HG02759 (cell line): ENCODE measurements around the gene OGFRL1.

Source experiments
- ATAC-seq: cut with Tn5 transposase; IDR thresholded peaks from one replicate; pipeline ENCODE4 v1.9.1; 2021; ENCODE audit warnings: mild to moderate bottlenecking, moderate library complexity; ENCODE audit not compliant: unreplicated experiment

OGFRL1 gene

DNA sequence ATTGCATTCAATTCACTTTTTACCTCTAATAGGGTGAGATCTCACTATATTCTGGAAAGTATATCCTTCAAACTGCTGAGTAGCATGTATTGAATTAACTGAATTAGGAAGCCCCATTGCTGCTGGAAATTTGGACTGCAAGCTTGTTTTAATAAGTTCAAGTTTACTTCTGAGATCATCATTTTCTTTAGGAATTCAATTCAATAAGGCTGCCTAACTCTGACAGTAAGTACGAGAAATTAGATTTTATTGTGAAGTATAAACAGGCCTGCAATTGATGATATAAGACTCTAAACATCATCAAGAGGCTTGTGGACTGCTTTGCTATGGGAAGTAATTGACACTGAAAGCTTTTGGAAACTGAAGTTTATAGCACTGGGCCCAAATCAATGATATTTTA lies 44.4 kb downstream of the OGFRL1 start:
- ATAC-seq, result no peak

DNA sequence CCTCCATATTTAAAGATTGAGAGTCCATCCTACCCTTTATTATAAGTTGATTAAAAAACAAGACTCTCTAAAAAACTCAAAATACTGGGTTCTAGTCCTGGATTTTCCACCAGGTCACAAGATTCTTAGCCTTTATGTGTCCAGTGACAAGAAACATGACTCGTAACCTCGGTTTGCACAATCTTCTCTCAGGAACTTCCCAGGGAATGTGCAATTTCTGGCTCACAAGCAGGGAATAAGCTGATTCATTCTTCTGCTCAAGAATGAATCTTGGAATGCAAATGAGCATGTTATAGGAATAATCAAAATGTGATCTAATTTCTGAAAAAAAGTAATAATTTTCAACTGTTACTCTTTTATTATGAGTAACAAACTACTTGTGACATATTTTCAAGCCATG lies 45.1 kb downstream of the OGFRL1 start:
- ATAC-seq, result no peak

DNA sequence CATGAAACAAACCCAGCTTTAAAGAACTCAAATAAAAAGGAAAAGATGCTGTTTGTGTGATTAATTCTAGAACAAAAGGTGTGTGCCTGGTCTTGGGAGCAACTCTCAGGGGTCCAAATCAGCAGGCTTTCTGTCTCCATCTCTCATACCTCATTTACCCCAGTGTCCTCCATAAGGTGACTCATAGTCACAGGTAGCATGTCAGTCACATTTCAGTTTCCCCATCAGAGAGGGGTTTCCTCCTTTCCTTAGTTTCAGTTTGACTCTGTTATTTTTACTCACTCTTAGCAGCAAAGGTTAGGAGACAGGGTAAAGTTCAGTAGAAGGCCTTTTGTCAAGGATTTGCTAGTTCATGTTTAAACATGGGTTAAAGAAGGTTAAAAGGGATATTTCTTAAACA lies 46.2 kb downstream of the OGFRL1 start:
- peak; percentile 74 for ATAC-seq

DNA sequence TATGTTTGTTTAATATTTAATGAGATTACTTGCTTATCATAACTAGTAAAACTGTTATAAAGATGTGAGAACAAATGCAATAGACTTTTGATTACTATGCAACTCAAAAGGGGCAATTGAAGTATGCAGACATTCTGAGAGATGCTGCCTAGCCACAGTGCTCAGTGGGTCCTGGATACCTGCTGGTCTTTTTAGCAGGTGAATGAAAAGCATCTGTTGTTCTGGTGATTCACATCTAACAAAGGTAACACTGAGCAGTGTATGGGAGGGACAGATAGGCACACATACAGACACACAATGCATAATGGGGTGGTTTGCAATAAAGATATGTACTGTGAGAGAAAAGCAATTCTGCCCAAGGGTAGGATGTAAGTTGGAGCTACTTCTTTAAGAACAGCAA lies 46.9 kb downstream of the OGFRL1 start:
- no peak for ATAC-seq

DNA sequence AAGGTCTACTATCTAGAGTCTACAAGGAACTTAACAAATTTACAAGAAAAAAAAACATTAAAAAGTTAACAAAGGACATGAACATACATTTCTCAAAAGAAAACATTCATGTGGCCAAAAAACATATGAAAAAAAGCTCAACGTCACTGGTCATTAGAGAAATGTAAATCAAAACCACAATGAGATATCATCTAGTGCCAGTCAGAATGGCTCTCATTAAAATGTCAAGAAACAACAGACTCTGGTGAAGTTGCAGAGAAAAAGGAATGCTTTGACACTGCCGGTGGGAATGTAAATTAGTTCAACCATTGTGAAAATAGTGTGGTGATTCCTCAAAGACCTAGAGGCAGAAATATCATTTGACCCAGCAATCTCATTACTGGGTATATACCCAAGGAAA lies 48.3 kb downstream of the OGFRL1 start:
- ATAC-seq, result no peak

DNA sequence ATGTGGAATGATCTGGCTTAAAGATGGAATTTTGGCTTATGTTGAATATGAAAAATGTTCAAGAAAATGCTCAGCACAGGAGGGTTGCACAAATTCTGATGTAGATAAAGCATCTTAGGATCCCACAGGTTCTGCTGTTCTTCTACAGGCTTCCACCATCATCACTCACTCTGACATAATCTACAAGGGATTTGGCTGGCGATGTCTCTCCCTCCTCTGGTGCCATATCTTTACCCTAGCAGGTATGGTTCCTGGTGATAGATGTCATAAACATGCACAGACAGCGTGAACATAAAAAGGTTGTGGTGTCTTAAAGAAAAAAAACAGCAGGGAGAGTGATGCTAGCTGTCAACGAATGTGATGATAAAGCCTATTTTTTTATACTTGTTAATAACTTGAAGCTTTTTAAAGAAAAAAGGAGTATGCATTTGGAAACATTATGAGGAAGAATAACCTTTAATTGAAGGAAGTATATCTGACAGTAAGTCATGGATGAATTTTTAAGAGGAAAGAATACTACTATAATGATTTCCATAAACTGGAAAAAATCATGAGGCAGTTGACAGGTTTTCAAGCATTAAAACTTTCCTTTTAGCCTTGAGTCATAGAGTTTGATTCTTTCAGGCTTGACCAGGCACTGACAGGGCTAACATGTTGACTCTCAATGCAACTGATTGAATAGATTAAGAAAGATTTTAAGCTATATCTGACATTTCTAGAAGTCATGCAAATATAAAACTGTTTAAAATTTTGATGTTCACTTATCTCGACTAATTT lies 50.1 kb downstream of the OGFRL1 start:
- no peak for ATAC-seq

DNA sequence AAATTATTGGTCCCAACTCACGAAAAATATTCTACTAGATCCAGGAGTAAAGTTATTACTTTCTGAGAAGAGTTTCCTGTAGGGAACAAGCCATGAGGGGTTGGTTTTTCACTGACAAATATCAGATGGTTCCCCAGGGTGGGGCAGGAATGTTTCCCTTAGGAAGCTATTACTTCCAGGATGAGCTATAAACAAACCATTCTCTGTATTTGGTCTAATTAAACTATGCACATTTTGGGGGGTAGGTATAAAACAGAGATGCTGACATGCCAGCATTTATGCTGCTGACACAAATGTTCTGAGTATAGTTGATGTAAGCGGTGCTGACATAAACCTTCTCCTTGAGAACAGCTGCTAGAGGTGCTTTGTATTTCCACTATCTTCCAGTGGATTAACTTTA lies 54.2 kb downstream of the OGFRL1 start:
- ATAC-seq, result no peak

DNA sequence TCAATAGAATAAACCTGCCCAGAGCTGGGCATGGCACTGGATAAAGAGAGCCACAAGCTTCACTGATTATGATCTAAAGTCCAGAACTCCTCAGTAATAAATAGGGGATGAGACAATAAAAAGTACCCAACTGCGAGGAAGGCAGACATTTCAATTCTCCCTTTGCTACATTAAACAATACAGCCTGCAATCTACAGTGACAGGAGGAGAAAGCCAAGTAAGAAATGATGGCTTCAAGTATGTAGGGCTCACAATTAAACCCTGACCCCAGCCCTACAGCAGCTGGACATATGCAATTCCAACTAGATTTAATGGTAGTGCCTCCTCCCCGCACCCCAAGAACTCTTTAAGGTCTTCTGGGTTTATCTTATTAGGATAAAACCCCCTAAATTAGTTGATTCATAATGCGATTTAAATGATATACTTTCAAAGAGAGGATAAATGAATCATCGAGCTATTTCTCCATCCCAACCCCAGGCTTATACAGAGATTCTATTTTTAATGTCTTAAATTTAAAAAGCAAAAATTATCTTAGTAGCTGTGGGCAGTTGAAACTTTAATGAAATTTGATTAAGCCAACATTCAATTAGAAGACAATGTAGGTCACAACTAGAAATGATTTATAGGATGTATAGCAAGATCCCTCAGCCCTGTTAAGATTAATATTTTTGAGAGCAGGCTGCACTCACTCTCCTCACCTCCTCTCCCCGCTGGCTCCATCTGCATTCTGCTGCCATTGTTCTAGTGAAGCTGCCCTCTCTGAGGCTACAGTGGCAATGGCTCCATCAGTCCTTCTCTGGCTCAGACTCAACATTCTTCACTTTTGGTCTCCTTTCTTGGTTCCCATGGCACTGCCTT lies 57.1 kb downstream of the OGFRL1 start:
- no peak for ATAC-seq

DNA sequence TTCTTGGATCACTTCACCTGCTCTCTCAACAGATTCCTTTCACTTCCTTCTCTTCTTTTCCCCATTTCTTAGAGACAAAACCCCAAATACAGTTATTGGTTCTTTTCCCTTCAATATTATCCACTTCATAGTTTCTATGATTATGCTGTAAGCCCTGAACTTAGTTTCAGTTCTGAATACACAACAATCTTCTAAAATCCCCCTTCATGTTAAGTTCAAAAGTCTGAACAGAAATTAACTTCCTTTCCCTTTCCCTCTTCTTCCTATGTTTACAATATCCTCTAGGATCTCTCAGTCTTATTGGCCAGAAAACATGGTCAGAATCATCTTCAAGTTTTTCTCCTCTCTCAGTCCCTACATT lies 57.7 kb downstream of the OGFRL1 start:
- no peak for ATAC-seq

DNA sequence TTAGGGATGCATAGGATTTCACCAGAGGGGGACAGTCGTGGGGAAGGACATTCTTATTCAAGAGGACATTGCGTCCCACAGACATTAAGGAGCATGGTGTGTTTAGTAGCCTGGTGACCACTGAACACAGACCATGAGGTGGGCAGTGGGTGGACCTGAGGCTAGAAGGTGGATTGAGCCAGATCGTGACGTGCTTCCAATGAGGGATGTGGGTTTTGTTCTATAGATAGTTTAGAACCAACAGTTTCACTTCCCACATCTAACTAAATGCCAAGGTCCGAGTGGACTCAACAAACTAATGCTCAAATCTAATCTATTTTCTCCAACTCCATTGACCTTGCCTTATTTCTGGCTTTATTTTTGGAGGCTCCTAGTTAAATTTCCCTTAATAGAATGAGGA lies 58.5 kb downstream of the OGFRL1 start:
- ATAC-seq, result no peak

DNA sequence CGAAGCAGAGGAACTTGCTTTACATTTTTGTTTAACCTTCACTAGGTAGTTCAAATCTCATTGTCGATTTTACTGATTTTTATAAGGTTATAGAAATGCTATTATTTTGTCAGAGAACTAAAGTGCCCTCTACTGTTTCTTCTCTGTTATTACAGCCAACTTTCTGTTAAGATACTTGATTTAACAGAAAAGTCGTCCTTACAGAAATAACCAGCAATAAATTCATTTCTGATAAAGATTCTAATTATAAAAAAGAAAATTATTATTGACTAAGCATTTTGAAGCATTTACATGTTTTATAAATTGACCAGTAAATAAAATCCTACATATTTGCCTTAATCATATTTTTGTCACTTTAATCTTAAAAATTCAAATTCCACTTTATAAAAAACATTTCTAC lies 60.8 kb downstream of the OGFRL1 start:
- no peak for ATAC-seq

DNA sequence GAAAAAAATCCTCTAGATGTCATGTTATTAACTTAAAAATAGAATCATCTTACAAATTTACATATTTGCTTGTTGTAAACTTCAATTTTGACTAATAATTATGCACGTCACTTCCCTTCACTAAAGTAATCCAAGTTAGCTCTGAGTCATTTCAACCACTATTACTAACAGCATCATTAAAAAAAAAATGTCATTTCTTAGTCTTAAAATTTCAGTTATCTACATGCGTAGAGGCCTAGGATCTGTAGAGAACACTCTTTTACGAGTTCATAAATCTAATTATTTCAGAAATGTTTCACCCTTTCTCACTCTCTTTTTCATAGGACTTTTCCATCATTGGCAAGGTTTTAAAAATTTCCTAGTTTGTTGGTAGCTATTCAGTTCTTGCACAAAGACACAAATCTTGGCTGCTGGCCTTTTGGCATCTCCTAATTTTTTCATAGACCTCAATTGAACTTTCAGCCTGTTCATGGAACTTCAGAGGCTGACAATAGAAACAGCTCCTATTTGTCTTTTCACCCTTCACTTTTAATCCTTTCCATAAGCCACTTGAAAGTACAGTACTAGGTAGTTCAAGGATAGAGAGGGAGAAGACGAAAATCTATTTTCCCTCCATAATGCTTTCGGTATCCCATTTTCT lies 61.5 kb downstream of the OGFRL1 start:
- no peak for ATAC-seq

DNA sequence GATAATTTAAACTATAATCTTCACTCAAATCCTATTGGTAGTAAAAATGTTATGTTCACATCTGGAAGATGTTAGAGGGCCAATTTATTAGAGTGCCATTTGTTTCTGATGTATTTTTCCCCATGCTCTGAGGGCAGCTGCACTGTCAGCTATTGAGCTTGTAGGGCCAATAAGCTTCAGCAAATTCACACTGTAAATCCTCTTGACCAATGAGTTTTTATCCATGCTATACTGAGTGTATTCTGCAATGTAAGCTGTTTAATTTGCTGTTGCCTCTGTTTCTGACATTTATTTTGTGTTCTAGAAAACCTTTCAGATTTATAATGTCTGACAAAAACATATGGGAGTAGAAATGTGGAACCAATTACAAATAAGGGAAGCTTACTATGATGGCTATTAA lies 62.6 kb downstream of the OGFRL1 start:
- no peak for ATAC-seq
